SK-N-MC (cell line): Measurements from ENCODE around the gene CHRM3.

Source experiments
- EZH2 ChIP-seq: fragments of 200-600 bp; sonication (generic); IDR thresholded peaks from one replicate; pipeline ENCODE4 v1.6.1; 2017; ENCODE audit warnings: antibody characterized with exemption
- FOXP2 ChIP-seq: optimal IDR thresholded peaks from 2 replicates; pipeline ENCODE3; 2011; ENCODE audit warnings: mild to moderate bottlenecking, moderate library complexity; ENCODE audit not compliant: insufficient read depth; ENCODE audit errors: extremely low read length, control extremely low read depth
- POLR2AphosphoS5 ChIP-seq: IDR thresholded peaks from 2 replicates; pipeline ENCODE4 v1.6.1; 2012; ENCODE audit warnings: mild to moderate bottlenecking, low read depth, low read length, borderline replicate concordance

- TF ChIP-seq EZH2 = no peak
- TF ChIP-seq POLR2AphosphoS5 = no peak
- no peak for TF ChIP-seq FOXP2
These were observed 19.1 kb upstream of the CHRM3 start for GRCh38 chr1:239367196-239367810.
